Ovary (tissue), 9 donors: ENCODE data around the gene HRG. TPM values are rescaled to one million over a fixed set of nuclear protein-coding genes. Genes with fewer than 3 reads are reported as not detected.

ENCODE experiments used
- DNase-seq, 5 donors: peaks; one replicate each; pipeline ENCODE4 v3.0.0-alpha.2; 2019 to 2020
- H3K27ac ChIP-seq, 2 donors: fragments of 200-600 bp; one replicate each; pipeline versions ENCODE4 v1.5.1 to v1.8.0; 2019 to 2022
- H3K27me3 ChIP-seq: fragments of 200-600 bp; one replicate; pipeline ENCODE4 v1.8.0; 2022
- H3K36me3 ChIP-seq: fragments of 200-600 bp; sonication (generic); one replicate; pipeline ENCODE4 v1.5.1; 2019
- H3K4me1 ChIP-seq: one replicate; pipeline ENCODE4 v1.8.1; 2013; ENCODE audit warnings: mild to moderate bottlenecking, moderate library complexity; ENCODE audit not compliant: insufficient read depth
- H3K4me3 ChIP-seq: fragments of 200-600 bp; sonication (generic); one replicate; pipeline ENCODE4 v1.5.1; 2017
- H3K9me3 ChIP-seq, 2 donors: fragments of 200-600 bp in 1 of 2; sonication (generic) in 1 of 2; one replicate each; pipeline versions ENCODE4 v1.5.1 to v1.8.1; 2013 to 2019; ENCODE audit warnings: mild to moderate bottlenecking in 1 of 2, moderate library complexity in 1 of 2
- CTCF ChIP-seq, 3 donors: fragments of 450-650 bp in 2 of 3; fragments of 200-600 bp in 1 of 3; IDR thresholded peaks; one replicate each; pipeline versions ENCODE4 v1.5.1 to v1.8.0; 2016 to 2022; ENCODE audit warnings: antibody characterized with exemption in 3 of 3, mild to moderate bottlenecking in 1 of 3
- EP300 ChIP-seq: sonication (generic); formaldehyde crosslinking; IDR thresholded peaks from one replicate; pipeline ENCODE4 v1.6.1; 2017; ENCODE audit warnings: antibody characterized with exemption
- POLR2A ChIP-seq: fragments of 450-650 bp; IDR thresholded peaks from one replicate; pipeline ENCODE4 v1.6.1; 2017; ENCODE audit warnings: antibody characterized with exemption, mild to moderate bottlenecking, moderate library complexity
- WGBS, 3 donors: extraction: QIAGEN DNeasy Blood & Tissue Kit in 1 of 3; methylation state at CpG; one replicate each; pipeline versions ENCODE4 v1.1.5 to v1.1.7; 2013 to 2017; 5-methylcytosine and 5-hydroxymethylcytosine counted together
- intact Hi-C, 4 donors: fragments of 100-400 bp; cut with DNase I; formaldehyde crosslinking; loops; one replicate each; pipeline versions ENCODE4 v1.11.0 to v1.15.1; 2022 to 2023
- polyA plus RNA-seq, 2 donors: library from polyadenylated mRNA; stranded (reverse); fragments of 200-250 nt in 1 of 2; fragments of 350-450 nt in 1 of 2; fragmentation: Illumina TruSeq in 1 of 2; extraction: RNeasy Lipid Tissue Mini Kit (QIAGEN cat#74804) in 1 of 2; gene quantifications; one replicate each; pipeline ENCODE4 v1.2.3, GENCODE V29; 2013 to 2014
- total RNA-seq, 7 donors: library from RNA; depleted of rRNA in 2 of 7; stranded (reverse); fragments of >200 nt in 2 of 7; fragmentation: NEBNext Ultra II Directional in 3 of 7; extraction: Animal tissue kit (Norgen Biotek cat#: 25700) in 3 of 7; gene quantifications; one replicate each; pipeline versions ENCODE4 v1.1.0 to v1.2.4, GENCODE V29; 2016 to 2023
- donor health status: DM: no; HTN: no; CAD: no; lungs with moderate emphysema.
- donor health status: DM: no; HTN: no; CAD: no.
- donor health status: Bipolar disorder and iron deficiency.
- donor health status: DM: yes; HTN: yes; CAD: no.
- donor health status: DM: no; HTN: no; CAD: no.
- donor health status: DM: yes; HTN: yes; CAD: no.

Gene HRG
- total and polyA plus RNA-seq, 9 donors, result 0.13 TPM; not detected in 8

GRCh38 chr3:186693843-186694242 lies 28.0 kb downstream of the HRG start:
- 49 to 59% (median 55%) methylated on average over 3 of the region's 3 CpGs for WGBS, 3 donors
- H3K4me3 ChIP-seq, result no peak overlapping the region

DNA sequence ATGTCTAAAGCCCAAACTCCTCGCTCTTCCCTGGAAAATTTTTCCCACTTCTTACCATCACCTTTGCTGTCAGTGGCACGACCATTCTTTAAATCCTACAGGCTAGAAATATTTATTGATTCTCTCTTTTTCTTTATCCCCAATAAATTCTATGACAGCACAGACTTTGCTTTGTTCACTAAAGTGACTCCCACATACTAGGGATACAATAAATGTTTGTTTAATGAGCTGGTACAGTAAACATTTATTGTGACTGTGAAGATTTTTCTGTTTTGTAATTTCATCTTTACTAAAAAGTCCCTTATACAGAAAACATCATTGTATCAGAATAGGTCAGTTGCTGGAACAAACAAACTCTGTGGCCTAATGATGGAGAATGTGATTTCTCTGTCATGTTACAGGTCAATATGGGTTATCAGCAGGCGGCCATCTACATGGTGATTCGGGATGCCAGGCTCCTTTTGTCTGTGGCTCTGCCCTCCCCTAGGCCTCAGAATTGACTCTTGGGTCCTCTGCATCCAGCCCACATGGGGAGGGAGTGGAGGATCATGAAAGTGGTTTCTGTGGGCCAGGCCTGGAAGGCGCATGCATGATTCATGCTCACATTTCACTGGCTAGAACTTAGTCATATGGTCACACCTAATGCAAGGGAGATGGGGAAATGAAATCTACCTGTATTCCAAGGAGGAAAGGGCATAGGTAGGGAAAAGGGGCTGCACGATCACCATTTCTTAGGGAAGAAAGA lies 28.6 kb downstream of the HRG start:
- H3K9me3 ChIP-seq, result no peaks in the 10 kb centered on the region
- H3K27me3 ChIP-seq, result no peaks in the 10 kb centered on the region
- TF ChIP-seq CTCF (IDR thresholded peaks at IDR 0.05), result no peak
- no peak for TF ChIP-seq POLR2A
- no peak for TF ChIP-seq EP300
- 80 to 82% (median 82%) methylated on average over 6 of the region's 6 CpGs for WGBS, 3 donors
- no peak overlapping the region for H3K27ac ChIP-seq
- H3K4me3 ChIP-seq, result no peak overlapping the region
- intact Hi-C loops, result loop anchor here in 1 of 4 donors (5.0 kb wide), 1 partner anchor 1498 kb away; no protein-coding TSS in a partner anchor
- H3K4me1 ChIP-seq, result no peaks in the 10 kb centered on the region
- DNase-seq, result no peak
- H3K36me3 ChIP-seq, result no peaks in the 10 kb centered on the region

More at GRCh38 chr3:186693843-186694242, 28.0 kb downstream of the HRG start:
- TF ChIP-seq POLR2A (no peak), EP300 (no peak), CTCF (IDR thresholded peaks at IDR 0.05) (no peak)
- Histone ChIP-seq H3K36me3 (no peaks in the 10 kb centered on the region), H3K27me3 (no peaks in the 10 kb centered on the region), H3K27ac (no peak overlapping the region), H3K4me1 (no peaks in the 10 kb centered on the region), H3K9me3 (no peaks in the 10 kb centered on the region)
- no peak for DNase-seq
- intact Hi-C loops, result no loop called here

DNA sequence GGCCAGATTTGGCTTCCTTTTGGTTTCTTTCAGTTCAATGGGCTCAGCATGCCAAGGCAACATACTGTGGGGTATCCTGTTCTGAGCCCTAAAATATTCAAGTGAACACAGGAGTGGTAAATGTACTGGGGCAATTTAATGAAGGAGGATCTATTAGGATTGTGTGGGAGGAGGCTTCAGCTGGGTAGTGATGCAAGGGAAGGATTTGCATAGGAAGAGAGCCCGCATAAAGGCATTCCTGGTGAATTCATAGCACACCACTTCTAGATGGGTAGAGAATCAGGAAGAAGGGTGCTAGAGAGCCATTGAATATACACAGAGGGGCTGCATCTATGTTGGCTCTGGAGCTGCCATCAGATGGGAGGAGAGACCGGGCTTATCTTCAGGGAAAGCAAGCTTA lies 30.7 kb downstream of the HRG start:
- Histone ChIP-seq H3K27me3 (no peaks in the 10 kb centered on the region), H3K9me3 (no peaks in the 10 kb centered on the region), H3K36me3 (no peaks in the 10 kb centered on the region), H3K4me1 (no peaks in the 10 kb centered on the region), H3K27ac (no peak overlapping the region), H3K4me3 (no peak overlapping the region)
- DNase-seq, result no peak
- intact Hi-C loops, result loop anchor here in 1 of 4 donors (5.0 kb wide), 1 partner anchor 1496 kb away; no protein-coding TSS in a partner anchor
- TF ChIP-seq EP300, result no peak
- TF ChIP-seq POLR2A, result no peak
- TF ChIP-seq CTCF (IDR thresholded peaks at IDR 0.05), result no peak
- WGBS, 3 donors, result 76 to 83% (median 83%) methylated on average over 2 of the region's 2 CpGs

DNA sequence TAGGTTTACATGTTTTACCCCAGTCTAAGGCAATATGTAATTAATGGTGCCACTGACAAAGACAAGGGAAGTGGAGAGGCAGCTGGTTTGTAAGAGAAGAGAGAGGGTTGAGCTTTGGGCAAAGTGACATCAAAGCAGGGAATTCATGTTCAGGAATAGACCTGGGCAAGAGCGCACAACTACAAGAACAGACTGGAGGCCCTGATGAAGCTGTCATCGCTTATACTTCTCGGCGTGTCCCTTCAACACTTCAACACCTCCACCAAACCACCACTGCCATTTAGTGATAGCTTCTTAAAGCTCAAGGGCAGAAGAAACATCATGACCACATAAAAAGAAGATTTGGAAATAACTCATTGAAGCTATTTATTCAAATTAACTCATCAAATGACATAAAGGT lies 31.7 kb downstream of the HRG start:
- WGBS, 3 donors, result 83 to 93% (median 85%) methylated on average over 4 of the region's 4 CpGs
- Histone ChIP-seq H3K9me3 (no peaks in the 10 kb centered on the region), H3K4me3 (no peak overlapping the region), H3K27ac (no peak overlapping the region), H3K4me1 (no peaks in the 10 kb centered on the region), H3K27me3 (no peaks in the 10 kb centered on the region), H3K36me3 (no peaks in the 10 kb centered on the region)
- intact Hi-C loops, result loop anchor here in 1 of 4 donors (5.0 kb wide), 1 partner anchor 1495 kb away; no protein-coding TSS in a partner anchor
- no peak for DNase-seq
- TF ChIP-seq CTCF (IDR thresholded peaks at IDR 0.05) (no peak), POLR2A (no peak), EP300 (no peak)
